Sigmoid colon (tissue), 4 donors: Measurements from ENCODE around the gene NTNG1.

Source experiments
- EP300 ChIP-seq, 4 donors: sonication (generic); formaldehyde crosslinking; IDR thresholded peaks; one replicate each; pipeline ENCODE4 v1.6.1; 2017; ENCODE audit warnings: antibody characterized with exemption in 4 of 4
- TF ChIP-seq, protein P1 (sequence below), 4 experiments: fragments of 450-650 bp in 3 of 4; fragments of 200-600 bp in 1 of 4; IDR thresholded peaks; one replicate each; pipeline ENCODE4 v1.5.1; 2016 to 2019; ENCODE audit warnings: antibody characterized with exemption in 4 of 4, mild to moderate bottlenecking in 3 of 4, moderate library complexity in 2 of 4

DNA sequence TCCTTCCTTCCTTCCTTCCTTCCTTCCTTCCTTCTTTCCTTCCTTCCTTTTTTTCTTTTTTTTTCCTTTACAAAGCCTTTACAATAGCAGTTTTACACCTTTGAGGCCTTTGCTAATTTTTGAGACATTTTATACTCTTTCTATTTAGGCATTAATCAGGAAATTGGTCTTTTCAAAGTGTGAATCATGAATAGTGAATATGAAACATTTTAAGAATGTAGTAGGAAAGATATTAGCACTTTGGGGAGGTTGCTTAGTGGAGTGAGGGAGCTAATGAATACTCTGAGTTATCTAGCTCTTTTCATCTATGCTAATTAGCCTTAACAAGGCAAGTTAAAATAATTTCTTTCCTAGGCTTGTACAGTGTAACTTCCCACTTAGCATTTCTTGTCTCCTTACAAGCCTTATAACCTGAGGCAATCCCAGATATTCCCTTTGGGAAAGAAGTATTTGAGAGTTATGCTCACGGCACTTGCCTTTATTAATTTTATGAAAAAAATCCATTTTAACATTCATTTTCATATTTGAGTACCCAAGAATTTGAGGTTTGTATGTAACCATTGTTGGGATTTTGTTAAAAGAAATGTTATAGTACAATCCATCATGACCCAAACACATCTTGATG lies 122.6 kb downstream of the NTNG1 start:
- TF ChIP-seq, protein P1, sequence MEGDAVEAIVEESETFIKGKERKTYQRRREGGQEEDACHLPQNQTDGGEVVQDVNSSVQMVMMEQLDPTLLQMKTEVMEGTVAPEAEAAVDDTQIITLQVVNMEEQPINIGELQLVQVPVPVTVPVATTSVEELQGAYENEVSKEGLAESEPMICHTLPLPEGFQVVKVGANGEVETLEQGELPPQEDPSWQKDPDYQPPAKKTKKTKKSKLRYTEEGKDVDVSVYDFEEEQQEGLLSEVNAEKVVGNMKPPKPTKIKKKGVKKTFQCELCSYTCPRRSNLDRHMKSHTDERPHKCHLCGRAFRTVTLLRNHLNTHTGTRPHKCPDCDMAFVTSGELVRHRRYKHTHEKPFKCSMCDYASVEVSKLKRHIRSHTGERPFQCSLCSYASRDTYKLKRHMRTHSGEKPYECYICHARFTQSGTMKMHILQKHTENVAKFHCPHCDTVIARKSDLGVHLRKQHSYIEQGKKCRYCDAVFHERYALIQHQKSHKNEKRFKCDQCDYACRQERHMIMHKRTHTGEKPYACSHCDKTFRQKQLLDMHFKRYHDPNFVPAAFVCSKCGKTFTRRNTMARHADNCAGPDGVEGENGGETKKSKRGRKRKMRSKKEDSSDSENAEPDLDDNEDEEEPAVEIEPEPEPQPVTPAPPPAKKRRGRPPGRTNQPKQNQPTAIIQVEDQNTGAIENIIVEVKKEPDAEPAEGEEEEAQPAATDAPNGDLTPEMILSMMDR (IDR thresholded peaks at IDR 0.05): no peak
- TF ChIP-seq EP300 (IDR thresholded peaks at IDR 0.05): no peak
